HG03520 (cell line): Measurements from ENCODE around the gene PPP1R1B.

Source experiments
- ATAC-seq: cut with Tn5 transposase; IDR thresholded peaks from one replicate; pipeline ENCODE4 v1.9.1; 2021; ENCODE audit warnings: mild to moderate bottlenecking, moderate library complexity; ENCODE audit not compliant: unreplicated experiment

The PPP1R1B gene

DNA sequence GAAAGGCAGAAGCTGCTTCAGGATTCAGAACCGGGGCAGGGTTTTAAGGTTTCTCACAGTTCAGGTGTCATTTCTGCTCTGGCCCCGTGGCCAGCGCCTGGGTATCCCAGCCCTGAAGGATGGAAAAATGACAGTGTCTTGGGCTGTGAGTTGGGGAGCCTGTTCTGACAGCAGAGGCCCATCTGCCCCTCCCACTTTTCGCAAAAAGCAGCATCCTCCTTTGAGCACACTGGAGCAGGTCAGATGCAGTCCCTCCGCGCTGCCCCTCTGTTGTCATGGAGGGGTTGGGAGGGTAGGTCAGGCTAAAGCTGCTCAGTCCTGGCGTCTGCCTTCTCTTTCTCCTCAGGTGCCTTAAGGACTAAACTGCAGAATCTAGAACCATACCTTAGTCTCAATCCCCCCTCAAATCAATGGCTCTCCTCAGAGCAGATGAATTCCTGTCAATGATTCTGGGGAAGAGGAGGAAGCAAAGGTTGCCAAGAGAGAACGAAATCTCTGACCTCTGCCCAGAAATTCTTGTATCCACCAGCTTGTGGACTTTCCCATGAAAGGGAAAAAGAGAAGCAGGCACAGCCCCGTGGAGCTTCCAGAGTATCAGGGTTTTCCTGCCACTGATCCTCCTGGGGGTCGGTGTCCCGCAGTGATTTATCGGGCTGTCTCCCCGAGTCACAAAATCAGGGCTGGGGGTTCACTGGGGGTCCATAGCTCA is 26.3 kb upstream of the PPP1R1B start:
- ATAC-seq = no peak

DNA sequence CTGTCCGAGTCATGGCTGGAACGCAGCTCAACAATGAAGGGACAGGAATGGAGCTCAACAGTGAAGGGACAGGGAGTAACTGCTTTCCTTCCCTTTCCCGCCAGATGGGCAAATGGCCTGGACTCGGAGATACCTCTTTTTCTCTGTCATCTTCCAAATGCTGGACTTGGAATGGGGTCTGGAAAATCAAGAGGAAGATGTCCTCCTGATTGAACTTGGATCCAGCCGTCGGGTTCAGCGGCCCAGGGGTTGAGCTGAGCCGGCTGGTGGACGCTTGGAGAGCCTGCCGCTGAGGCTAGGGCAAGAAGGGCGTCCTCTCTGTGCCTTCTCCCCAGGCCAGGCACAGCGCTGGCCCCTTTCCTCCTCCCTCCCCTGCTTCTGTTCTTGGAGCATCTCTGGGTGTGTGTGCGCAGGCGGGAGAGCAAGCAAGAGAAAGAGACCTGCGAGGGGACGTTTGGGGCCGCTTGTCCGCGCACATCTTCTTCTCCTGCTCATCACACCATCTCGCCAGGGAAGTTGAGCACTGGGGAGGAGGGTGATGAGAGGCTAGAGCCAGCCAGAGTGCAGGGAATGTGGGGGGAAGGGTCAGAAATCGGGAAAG is 25.7 kb upstream of the PPP1R1B start:
- ATAC-seq = no peak

DNA sequence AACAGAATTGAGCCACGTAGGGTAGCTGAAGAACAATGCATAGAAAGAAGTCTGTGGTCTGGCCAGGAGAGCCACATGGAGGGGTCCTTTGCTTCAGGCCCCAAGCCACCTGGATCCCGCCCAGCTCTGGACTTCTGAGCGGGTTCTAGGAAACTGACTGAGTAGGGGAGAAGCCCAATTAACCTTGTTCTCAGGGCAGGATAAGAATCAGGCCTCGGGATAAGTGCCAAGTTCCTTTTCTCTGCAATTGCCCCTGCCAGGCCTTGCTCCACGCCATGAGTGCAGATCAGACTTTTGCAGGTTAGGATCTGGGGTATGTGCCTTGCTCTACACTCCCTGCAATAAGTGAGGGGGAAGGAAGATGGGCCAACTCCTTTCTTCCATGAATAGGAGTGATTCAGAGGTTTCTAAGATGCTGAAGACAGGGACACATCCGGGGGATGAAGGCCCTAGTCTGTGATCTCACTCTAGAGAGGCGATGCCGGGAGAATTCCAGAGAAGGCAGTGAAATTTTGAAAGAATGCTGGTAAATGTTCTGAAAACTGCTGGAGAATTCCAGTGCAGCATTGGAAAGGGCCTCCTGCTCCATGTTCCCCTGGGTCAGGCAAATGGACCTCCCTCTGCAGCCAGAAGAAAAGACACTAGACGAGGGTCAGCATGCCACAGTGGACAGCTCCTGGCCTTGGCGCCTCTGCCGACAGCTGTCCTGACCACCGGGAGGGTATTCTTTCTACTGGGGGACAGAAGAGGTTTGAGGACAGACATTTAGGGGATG is 24.8 kb upstream of the PPP1R1B start:
- ATAC-seq = no peak

DNA sequence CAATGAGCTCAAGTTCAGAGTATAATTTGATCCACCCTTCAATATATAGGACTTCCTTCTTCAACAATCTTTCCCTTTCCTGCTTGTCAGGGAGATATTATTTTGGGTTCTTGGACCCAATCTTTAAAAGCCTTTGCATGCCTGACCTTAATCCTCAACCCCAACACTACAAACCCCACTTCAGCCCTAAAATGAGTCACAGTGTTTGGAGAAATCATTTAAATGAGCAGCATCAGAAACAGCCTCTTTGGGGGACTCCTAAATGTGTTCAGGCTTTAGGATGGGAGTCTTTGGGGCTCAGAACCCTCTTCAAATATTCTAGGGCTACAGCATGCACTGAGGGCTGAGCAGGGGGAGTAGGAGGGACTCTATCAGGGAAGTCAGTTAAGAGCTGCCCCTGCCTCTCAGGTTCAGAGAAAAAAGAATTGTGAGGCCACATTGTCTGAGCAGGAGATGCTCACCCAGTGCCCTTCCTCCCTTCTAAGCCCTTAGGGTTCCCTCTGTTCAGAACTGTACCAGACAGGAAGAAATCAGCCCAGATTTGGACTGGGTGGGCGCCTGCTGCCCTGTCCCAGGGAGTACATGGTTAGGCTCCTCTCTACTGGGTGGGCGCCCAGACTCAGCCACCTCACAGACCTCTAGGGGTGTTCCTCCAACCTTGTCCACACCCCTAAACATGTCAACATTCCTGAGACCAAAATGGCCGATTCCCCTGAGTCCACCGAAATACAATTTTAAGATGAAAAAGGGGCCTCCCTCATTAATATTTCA is 24.0 kb upstream of the PPP1R1B start:
- no peak for ATAC-seq

DNA sequence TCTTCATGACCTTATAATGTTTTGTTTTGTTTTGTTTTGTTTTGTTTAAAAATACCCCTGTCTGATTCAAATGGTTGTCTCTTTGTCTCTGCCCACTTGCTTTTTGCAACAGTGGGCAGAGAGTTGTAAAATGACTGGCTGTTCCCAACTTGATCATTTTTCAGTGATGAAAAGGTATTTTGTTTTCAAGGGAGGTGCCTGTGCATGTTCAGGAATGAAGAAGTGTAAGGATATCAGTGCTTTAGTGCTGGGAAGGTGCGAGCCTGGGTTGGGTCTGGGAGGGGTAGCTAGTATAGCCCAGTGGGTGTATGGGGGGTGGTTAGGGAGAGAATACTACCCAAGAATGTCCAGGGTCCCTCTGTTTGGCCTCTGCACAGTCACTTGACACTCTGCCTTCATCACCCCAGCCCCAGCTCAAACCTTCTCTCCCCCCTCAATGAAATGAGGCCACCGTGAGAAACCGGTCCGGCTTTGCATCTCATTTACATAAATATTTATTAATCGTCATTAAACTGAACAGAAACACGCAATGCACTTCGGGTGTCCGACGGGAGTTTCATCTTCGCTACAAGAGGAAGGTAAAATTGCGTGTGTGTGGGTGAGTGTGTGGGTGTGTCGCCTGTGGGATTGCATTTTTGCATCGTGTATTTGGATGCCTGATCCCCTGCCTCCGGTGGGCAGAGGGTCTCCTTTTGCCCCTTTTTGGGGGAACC is 23.3 kb upstream of the PPP1R1B start:
- no peak for ATAC-seq

DNA sequence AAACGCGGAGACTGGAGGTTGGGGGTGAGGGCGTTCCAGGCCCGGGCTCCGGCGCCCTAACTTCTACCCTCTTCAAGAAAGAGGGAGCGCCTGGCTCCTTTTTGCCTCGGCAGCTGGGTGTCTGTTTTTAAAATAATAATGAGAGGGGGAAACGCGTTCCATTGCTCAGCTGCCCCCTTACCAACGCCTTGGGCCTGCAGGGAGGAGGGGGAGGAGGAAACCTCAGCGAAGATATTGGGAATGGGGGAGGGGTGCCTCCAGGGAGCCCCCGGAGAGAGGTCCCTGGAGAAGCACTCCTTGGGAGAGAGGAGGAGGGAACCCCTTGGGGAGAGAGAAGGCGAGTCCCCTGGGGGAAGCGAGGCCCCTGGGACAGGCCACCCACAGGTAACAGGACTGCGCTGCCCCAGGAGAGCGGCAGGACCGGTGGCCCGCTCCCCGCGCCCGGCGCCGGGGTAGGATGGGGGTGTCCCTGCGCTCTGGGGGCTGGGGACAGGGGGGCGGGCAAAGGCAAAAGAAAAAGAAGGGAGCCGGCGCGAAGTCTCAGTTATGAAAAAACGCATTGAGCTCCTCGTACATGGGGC is 21.8 kb upstream of the PPP1R1B start:
- ATAC-seq = no peak

DNA sequence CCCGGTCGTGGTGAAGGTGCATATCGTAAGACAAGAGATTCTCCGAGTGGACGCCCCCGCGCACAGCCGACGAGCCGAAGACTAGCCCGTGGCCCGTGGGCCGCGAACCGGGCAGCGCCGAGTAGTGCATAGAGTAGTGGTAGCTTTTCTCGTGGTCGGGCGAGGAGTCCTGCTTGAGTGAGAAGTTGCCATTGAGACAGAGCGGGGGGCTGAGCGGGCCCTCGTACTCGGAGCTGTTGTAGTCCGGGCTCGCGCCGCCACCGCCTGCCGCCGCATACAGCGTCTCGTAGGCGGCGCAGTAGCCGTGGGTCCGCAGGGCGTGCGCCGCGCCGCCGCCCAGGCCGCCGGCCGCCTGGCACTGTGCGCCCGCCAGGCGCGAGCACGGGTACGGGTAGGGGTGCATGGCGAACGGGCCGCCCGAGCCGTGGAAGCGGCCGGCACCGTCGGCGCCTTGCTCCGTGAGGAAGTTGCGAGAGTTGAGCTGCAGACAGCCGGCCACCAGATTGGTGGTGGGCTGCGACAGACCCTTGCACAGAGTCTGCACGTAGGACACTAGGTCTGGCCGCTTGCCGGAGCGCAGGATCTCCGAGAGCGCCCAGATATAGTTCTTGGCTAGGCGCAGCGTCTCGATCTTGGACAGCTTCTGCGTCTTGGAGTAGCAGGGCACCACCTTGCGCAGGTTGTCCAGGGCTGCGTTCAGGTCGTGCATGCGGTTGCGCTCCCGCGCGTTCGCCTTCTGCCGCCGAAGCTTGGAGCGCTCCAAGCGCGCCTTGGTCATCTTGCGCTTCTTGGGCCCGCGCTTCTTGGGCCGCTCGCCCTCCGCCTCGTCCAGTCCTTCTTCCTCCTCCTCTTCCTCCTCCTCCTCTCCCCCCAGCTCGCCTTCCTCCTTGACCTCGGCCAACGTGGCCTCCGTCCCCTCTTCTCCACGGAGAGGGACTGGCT is 21.0 kb upstream of the PPP1R1B start:
- no peak for ATAC-seq

DNA sequence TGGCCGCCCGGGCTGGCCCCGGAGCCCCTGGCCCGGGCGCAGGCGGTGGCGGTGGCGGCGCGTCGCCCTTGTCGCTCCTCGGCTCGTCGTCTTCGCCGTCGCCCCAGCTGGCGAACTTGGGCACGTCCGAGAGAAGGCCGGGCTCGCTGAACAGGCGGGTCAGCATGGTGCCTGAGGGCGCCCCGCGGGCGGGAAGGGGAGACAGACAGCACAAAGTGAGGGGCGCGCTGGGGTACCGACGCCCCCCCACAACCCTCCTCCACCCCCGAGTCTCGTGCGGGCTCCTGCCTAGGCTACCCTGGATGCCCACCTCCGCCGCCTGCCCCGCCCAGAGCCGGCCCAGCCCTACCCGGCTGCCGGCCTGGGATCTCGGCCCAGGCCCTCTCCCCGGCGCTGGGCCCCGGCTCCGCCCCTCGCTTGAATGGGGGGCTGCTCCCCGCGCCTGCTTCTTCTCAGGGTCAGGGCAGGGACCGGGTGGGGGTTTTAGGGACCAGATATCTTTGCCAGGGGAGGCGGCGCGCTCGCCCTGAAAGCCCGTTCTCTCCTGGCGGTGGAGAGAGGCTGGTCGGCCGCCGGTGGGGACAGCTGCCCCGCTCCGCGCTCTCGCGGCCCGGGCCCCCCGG is 20.2 kb upstream of the PPP1R1B start:
- ATAC-seq = no peak

DNA sequence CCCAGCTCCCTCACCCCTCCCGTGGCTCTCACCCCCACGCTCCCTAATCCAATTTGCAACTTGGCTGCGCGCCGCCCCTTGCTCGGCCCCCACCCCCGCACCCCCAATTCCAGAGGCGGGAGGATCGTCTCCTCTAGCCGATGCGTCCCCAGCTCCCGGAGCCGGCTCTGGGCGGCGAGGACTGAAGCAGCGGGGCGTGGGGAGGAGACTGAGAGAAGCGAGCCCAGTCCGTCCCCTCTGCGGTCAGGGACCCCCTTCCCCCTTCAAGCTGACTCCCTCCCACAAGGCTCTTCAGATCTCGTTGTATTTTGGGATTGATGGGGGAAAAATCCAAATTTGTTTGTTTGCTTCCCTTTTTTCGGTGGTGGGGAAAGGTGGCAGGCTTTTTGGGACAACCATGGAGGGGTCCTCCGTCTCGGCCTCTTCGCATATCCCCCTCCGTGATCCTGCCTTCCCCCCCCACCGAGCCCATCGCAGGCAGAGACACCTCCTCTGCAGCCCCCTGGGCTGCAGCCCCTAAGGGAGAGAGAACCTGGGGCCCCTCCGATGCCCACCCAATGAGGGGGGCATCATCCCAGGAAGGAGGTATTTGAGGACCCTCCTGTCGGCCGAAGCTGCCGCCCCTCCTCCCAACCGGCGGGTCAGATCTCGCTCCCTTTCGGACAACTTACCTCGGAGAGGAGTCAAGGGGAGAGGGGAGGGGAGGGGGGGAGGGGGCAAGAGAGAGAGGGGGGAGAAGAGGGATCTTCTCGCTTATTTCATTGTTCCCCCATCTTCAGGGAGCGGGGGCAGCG is 19.5 kb upstream of the PPP1R1B start:
- no peak for ATAC-seq

DNA sequence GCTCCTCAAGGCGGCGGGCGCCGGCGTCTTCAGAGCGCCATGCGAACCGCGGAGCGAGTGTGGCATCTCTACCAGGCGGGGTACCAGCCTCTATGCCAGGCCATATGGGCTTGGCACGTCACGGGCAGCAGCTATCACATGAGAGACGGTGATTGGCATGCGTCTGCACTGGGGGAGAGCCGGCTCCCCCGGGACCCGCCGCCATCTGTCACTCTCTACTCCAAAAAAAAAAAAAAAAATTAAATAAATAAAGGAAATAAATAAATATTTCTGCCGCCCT is 19.0 kb upstream of the PPP1R1B start, which contains the start of gene NEUROD2:
NEUROD2 (minus strand) TSS at position 70 of the 280 bp plus-strand sequence. CDS start 1,321 bp downstream, outside the sequence.
- no peak for ATAC-seq

DNA sequence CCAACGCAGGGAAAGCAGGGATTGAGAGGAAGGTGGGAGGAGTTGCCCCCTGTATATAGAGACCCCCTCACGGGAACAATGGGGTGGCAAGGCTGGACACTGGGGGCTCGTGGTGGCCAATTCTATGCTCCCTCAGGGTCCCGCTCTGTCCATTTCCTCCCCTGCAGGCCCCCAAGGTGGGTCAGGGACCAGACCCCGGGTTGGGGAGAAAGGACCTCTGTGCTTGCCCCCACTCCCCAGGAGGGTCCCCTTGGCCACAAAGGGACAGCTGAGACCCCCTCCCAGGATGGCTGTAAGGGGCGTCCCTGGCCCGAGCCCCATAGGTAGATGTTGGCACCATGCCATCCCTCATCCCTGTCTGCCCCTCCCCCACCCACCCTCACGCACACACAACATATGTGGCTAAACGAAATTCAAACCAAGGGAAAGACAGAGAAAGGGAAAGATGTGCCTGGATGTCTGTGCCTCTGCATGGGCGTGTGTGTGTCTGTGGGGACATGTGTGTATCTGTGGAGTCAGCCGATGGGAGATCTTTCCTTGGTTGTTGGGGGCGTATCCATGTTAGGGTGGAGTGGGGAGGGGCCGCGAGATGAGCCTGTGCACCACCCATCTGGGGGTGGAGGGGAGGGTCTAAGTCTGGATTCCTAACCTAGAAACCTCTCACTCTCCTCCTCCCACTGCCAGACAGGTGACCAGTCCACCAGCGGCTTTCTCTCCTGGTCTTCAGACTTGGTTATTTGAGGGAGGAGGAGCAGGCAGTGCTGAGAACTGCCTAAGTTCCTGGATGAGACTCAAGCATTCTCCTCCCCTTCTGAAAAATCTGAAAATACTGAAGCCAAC is 18.4 kb upstream of the PPP1R1B start:
- no peak for ATAC-seq

DNA sequence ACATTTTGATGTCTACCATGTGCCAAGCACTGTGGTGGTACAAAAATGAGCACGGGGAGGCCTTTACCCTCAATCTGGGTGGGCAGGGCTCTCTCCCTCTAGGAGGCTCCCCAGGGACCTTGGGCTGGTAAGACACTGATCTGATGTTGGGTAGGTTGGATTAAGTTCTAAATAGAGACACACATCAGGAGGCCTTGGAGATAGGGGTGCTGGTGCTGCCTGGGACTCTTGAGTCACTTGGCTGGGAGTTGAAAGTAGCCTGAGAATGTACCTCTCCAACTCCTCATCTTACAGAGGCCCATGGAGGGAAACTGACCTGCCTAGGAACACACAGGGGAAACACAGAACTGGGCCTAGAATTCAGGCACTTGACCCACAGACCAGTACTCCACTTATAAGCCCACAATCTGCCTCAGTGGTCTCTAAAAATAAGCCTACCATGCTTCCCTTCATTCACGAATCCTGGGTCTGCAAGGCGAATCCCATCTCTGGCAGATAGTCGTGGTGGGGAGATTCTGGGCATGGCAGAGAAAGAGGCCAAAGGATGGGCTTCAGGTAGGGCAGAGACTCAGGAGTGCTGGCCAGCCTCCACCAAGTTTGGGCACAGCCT is 17.2 kb upstream of the PPP1R1B start:
- ATAC-seq = no peak

DNA sequence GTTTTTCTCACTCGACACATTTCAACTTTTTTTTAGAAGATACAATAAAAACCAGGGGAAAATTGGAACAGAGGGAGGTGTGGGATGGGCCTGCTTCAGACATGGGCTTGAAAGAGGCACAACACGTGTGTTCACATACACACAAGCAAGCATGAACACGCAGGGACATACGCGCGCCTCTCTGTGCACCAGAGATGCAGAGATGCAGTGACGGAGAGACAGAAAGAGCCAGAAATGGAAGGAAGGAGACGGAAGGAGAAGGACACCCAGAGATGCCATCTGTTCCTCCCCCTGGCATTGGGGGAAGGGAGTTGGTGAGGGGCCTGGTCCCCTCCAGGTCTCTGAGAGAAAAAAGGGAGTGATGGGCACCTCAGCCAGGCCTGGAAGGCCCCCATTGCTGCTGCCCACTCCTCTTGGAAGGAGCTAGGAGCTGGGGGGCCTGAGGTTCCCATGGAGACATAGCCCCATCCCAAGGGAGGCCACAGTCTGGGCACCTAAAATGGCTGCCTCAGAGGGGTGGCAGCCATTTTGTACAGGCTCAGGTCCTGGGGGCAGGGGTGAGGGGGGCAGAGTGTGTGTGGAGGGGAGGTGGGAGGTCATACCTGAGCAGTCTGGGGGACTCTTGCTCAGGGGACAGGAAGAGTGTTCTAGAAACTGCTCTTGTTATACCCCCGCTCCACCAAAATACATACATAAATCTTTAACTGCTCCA is 15.2 kb upstream of the PPP1R1B start:
- no peak for ATAC-seq

DNA sequence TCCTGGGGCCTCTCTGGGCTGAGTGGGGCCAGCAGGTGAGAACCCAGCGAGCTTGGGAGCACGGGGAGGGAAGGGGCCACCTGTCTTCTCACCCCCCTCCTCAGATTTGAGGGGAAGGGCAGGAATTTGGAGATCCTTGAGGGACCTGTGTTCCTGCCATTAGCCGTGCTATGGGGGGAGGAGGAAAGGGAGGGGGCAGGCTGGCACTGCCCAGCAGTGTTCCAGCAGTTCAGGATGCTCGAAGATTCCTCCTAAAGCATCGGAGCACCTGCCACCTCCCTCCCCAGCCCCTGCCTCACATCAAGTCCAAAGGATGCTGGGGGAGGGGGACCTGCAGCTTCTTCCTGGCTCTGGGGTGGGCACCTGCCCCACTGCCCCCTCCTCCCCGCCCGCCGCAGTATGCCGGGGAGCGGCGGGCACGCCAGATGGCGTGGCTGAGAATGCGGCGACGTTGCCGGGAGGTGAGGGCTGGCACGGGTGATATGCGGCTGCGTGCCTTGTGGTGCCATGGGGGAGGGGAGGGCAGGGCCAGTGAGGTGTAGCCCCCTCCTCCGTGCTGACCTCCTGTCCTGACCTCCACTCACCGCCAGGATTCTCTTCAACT is 14.4 kb upstream of the PPP1R1B start:
- no peak for ATAC-seq

DNA sequence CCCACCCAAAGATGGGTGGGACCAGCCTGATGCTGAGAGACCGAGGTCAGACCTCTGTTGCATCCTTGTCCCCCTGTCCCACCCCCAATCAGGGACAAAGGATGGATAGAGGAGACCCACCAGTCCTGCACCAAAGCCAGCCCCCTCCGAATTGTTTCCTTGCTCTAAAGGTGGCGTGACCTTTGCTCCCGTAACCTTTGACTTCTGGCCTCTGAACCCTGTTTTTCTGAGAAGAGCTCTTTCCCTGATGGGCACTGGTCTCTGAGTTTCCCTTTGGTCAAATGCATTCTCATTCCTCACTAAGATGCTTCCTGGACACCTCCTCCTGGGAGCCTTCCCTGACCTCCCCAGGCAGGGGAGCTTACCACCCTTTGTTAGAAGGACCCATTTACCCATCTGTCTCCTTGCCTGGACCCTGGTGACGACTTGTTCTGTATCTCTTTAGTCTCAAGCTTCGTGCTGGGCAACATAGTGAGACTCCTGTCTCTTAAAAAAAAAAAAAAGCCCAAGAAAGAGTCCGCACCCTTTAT is 13.8 kb upstream of the PPP1R1B start:
- ATAC-seq = no peak
